Endothelial cell of umbilical vein (primary cell): ENCODE results near the gene CACNG4. TPM values are rescaled to one million over a fixed set of nuclear protein-coding genes. Genes with fewer than 3 reads are reported as not detected.

ENCODE experiments used
- BruUV-seq: library from RNA; stranded (reverse); fragments of 400-500 nt; replicated peaks from 2 replicates; lab custom pipeline; 2021; lab: Mats Ljungman, UMichigan
- CTCF ChIA-PET: fragments of 300-600, 350-600 bp; sonication (Branson Sonifier 250); formaldehyde crosslinking; loops from one replicate; lab custom pipeline; 2021; ENCODE audit warnings: antibody characterized with exemption, inconsistent platforms; lab: Charles Lee
- POLR2A ChIA-PET: fragments of 300-600, 350-600 bp; sonication (Branson Sonifier 250); formaldehyde crosslinking; loops from one replicate; lab custom pipeline; 2021; ENCODE audit warnings: antibody characterized with exemption, inconsistent platforms; lab: Charles Lee
- DNase-seq: peaks from one replicate; pipeline ENCODE4 v3.0.0-alpha.2; 2011; ENCODE audit warnings: low read depth, low spot score
- FAIRE-seq: peaks from 2 replicates; lab custom pipeline; 2011; peaks lifted over from hg19 to GRCh38; lab: Jason Lieb, UNC
- H2AFZ ChIP-seq: 2 replicates; pipeline ENCODE4 v1.6.0; 2012; ENCODE audit warnings: low read depth, low read length, control low read depth, inconsistent platforms
- H3K27ac ChIP-seq: 2 replicates; pipeline ENCODE4 v1.5.1; 2011; ENCODE audit warnings: low read depth, mild to moderate bottlenecking, control low read depth, low read length, moderate library complexity; ENCODE audit not compliant: insufficient read depth
- H3K27me3 ChIP-seq, 2 experiments: 2 replicates each; pipeline versions ENCODE4 v1.6.0 to v1.6.1; 2011; ENCODE audit warnings: low read length in 2 of 2, mixed read lengths in 1 of 2; ENCODE audit not compliant: control insufficient read depth in 2 of 2, insufficient read depth in 2 of 2
- H3K36me3 ChIP-seq, 2 experiments: 2 replicates in 1 of 2; 3 replicates in 1 of 2; pipeline ENCODE4 v1.5.1; 2011; ENCODE audit warnings: low read length in 2 of 2, mild to moderate bottlenecking in 1 of 2, moderate library complexity in 1 of 2; ENCODE audit not compliant: control insufficient read depth in 2 of 2, insufficient read depth in 2 of 2; ENCODE audit errors: extremely low read depth in 1 of 2
- H3K4me1 ChIP-seq: 3 replicates; pipeline ENCODE4 v1.5.1; 2011; ENCODE audit warnings: mild to moderate bottlenecking, low read length; ENCODE audit not compliant: control insufficient read depth, insufficient read depth; ENCODE audit errors: extremely low read depth
- H3K4me2 ChIP-seq: 2 replicates; pipeline ENCODE4 v1.6.1; 2011; ENCODE audit warnings: low read length, control low read depth, mixed read lengths; ENCODE audit not compliant: insufficient read depth
- H3K4me3 ChIP-seq, 3 experiments: fragments of 200-600 bp in 1 of 3; sonication (generic), shearing (Covaris generic) in 1 of 3; replicated peaks in 1 of 3; 2 replicates each; pipeline ENCODE4 v1.5.1; 2011 to 2016; ENCODE audit warnings: control low read depth in 3 of 3, low read length in 3 of 3, mild to moderate bottlenecking in 2 of 3, inconsistent platforms in 1 of 3, low read depth in 1 of 3, moderate library complexity in 1 of 3; ENCODE audit not compliant: insufficient read depth in 1 of 3
- H3K79me2 ChIP-seq: 2 replicates; pipeline ENCODE4 v1.6.0; 2012; ENCODE audit warnings: low read length, inconsistent platforms; ENCODE audit not compliant: control insufficient read depth, insufficient read depth
- H3K9ac ChIP-seq: replicated peaks from 2 replicates; pipeline ENCODE3; 2011; ENCODE audit warnings: low read length, control low read depth; ENCODE audit not compliant: insufficient read depth; ENCODE audit errors: extremely low read depth
- H3K9me1 ChIP-seq: replicated peaks from 3 replicates; pipeline ENCODE4 v1.6.0; 2011; ENCODE audit warnings: mild to moderate bottlenecking, low read length; ENCODE audit not compliant: control insufficient read depth, insufficient read depth; ENCODE audit errors: extremely low read depth
- H3K9me3 ChIP-seq: replicated peaks from 2 replicates; pipeline ENCODE4 v1.5.1; 2012; ENCODE audit warnings: low read length, inconsistent platforms; ENCODE audit not compliant: control insufficient read depth, insufficient read depth
- H4K20me1 ChIP-seq: replicated peaks from 2 replicates; pipeline ENCODE3; 2011; ENCODE audit warnings: mild to moderate bottlenecking, low read length; ENCODE audit not compliant: control insufficient read depth, insufficient read depth; ENCODE audit errors: extremely low read depth
- EZH2 ChIP-seq: IDR thresholded peaks from 2 replicates; pipeline ENCODE4 v1.6.1; 2012; ENCODE audit warnings: borderline replicate concordance, low read depth, mild to moderate bottlenecking, moderate library complexity, low read length, inconsistent platforms; ENCODE audit not compliant: severe bottlenecking
- FOS ChIP-seq: IDR thresholded peaks from 2 replicates; pipeline ENCODE4 v1.6.1; 2011; ENCODE audit warnings: mild to moderate bottlenecking, low read length, moderate library complexity, borderline replicate concordance; ENCODE audit not compliant: insufficient read depth
- GATA2 ChIP-seq: IDR thresholded peaks from 2 replicates; pipeline ENCODE4 v1.7.0; 2011; ENCODE audit warnings: low read depth, mild to moderate bottlenecking, moderate library complexity, mixed read lengths, low read length; ENCODE audit not compliant: insufficient read length, insufficient read depth
- JUN ChIP-seq: IDR thresholded peaks from 2 replicates; pipeline ENCODE4 v1.6.1; 2011; ENCODE audit warnings: borderline replicate concordance, low read depth; ENCODE audit not compliant: insufficient read length, insufficient read depth
- MAX ChIP-seq: IDR thresholded peaks from 2 replicates; pipeline ENCODE4 v1.6.1; 2011; ENCODE audit not compliant: insufficient read depth, insufficient read length
- MYC ChIP-seq: IDR thresholded peaks from one replicate; pipeline ENCODE4 v1.6.1; 2011; ENCODE audit warnings: mild to moderate bottlenecking, low read depth, low read length
- POLR2A ChIP-seq: IDR thresholded peaks from 2 replicates; pipeline ENCODE4 v1.6.1; 2012; ENCODE audit warnings: low read depth, mild to moderate bottlenecking, control low read depth, low read length
- POLR2AphosphoS5 ChIP-seq: IDR thresholded peaks from 2 replicates; pipeline ENCODE4 v1.6.1; 2012; ENCODE audit warnings: low read depth, mild to moderate bottlenecking, control low read depth, low read length, moderate library complexity; ENCODE audit not compliant: insufficient read depth
- dilution Hi-C: fragments of 300-500 bp; cut with MboI; formaldehyde crosslinking; loops from one replicate; pipeline ENCODE4 v1.15.0; 2019; ENCODE audit warnings: low sequenced_read_pairs; ENCODE audit not compliant: extremely low pct_ligation_motif_present
- intact Hi-C: fragments of 100-400 bp; cut with micrococcal nuclease; formaldehyde crosslinking; loops from one replicate; pipeline ENCODE4 v1.10.0; 2022
- polyA plus RNA-seq, 4 experiments: library from polyadenylated mRNA; depleted of rRNA in 3 of 4; stranded (reverse) in 3 of 4; unstranded in 1 of 4; fragments of >200 nt; gene quantifications; 2 replicates each; pipeline versions ENCODE4 v1.2.1 to v1.2.3, GENCODE V29; 2011 to 2012; ENCODE audit warnings: missing spikeins in 1 of 4
- total RNA-seq: library from RNA; stranded (reverse); gene quantifications from 2 replicates; pipeline ENCODE4 v1.2.3, GENCODE V29; 2021
- TF ChIP-seq, protein P1 (sequence below), 2 donors: IDR thresholded peaks; 1 replicate in 1 of 2; 2 replicates in 1 of 2; pipeline ENCODE4 v1.5.1; 2011; ENCODE audit warnings: low read length in 2 of 2, mild to moderate bottlenecking in 2 of 2, moderate library complexity in 2 of 2, control low read depth in 1 of 2, inconsistent platforms in 1 of 2, low read depth in 1 of 2; ENCODE audit not compliant: insufficient read depth in 1 of 2; ENCODE audit errors: extremely low read depth in 1 of 2

The CACNG4 gene
- total and polyA plus RNA-seq, 2 donors (not counting 3 experiments of a cell fraction or from before 2014, with no cell fraction given): not detected

GRCh38 chr17:66980896-66981295 lies 16.4 kb downstream of the CACNG4 start:
- dilution Hi-C loops: no loop called here
- no peak overlapping the region for H3K4me3 ChIP-seq
- BruUV-seq: no TSS peak
- intact Hi-C loops: no loop called here
- H4K20me1 ChIP-seq: no peaks in the 10 kb centered on the region
- POLR2A ChIA-PET: no interaction called here
- FAIRE-seq: no peak
- H3K9me3 ChIP-seq: no peaks in the 10 kb centered on the region
- H3K9ac ChIP-seq: no peak overlapping the region
- no peak overlapping the region for H3K27ac ChIP-seq
- H3K4me2 ChIP-seq: no peak overlapping the region
- peaks cover 2 to 6% of the 10 kb centered on the region in 2 experiments for H3K27me3 ChIP-seq
- no peak for DNase-seq
- no peaks in the 10 kb centered on the region for H3K36me3 ChIP-seq
- TF ChIP-seq, protein P1, sequence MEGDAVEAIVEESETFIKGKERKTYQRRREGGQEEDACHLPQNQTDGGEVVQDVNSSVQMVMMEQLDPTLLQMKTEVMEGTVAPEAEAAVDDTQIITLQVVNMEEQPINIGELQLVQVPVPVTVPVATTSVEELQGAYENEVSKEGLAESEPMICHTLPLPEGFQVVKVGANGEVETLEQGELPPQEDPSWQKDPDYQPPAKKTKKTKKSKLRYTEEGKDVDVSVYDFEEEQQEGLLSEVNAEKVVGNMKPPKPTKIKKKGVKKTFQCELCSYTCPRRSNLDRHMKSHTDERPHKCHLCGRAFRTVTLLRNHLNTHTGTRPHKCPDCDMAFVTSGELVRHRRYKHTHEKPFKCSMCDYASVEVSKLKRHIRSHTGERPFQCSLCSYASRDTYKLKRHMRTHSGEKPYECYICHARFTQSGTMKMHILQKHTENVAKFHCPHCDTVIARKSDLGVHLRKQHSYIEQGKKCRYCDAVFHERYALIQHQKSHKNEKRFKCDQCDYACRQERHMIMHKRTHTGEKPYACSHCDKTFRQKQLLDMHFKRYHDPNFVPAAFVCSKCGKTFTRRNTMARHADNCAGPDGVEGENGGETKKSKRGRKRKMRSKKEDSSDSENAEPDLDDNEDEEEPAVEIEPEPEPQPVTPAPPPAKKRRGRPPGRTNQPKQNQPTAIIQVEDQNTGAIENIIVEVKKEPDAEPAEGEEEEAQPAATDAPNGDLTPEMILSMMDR (IDR thresholded peaks at IDR 0.05; ENCODE audit: extremely low read depth in 1 of 2, insufficient read depth in 1 of 2, low read depth in 1 of 2, low read length in 2 of 2): no peak
- TF ChIP-seq MYC: no peak
- TF ChIP-seq FOS: no peak
- no peak for TF ChIP-seq JUN
- TF ChIP-seq GATA2: no peak
- no peak for TF ChIP-seq POLR2AphosphoS5
- no peak for TF ChIP-seq POLR2A
- TF ChIP-seq EZH2: no peak
- no peak for TF ChIP-seq MAX
- no peaks in the 10 kb centered on the region for H3K4me1 ChIP-seq
- CTCF ChIA-PET: no interaction called here
- no peaks in the 10 kb centered on the region for H3K79me2 ChIP-seq
- no peaks in the 10 kb centered on the region for H3K9me1 ChIP-seq
- H2AFZ ChIP-seq: no peak overlapping the region
